Thymus (tissue), 11 donors: ENCODE measurements around the gene LRMDA. TPM values are rescaled to one million over a fixed set of nuclear protein-coding genes. Genes with fewer than 3 reads are reported as not detected.

Experiments used
- DNase-seq, 9 donors: peaks; one replicate each; pipeline ENCODE4 v3.0.0-alpha.2; 2013; ENCODE audit warnings: low spot score in 9 of 9, low read depth in 6 of 9, missing footprints in 1 of 9
- H3K27ac ChIP-seq, 2 donors: one replicate each; pipeline ENCODE4 v1.5.1; 2013; ENCODE audit warnings: control low read depth in 1 of 2, low read depth in 1 of 2, low read length in 1 of 2, mild to moderate bottlenecking in 1 of 2, moderate library complexity in 1 of 2
- H3K27me3 ChIP-seq, 2 donors: one replicate each; pipeline ENCODE4 v1.5.1; 2013; ENCODE audit warnings: low read length in 1 of 2; ENCODE audit not compliant: control insufficient read depth in 2 of 2, insufficient read depth in 1 of 2
- H3K36me3 ChIP-seq, 2 donors: one replicate each; pipeline ENCODE4 v1.5.1; 2013; ENCODE audit warnings: low read length in 1 of 2, mild to moderate bottlenecking in 1 of 2, moderate library complexity in 1 of 2; ENCODE audit not compliant: control insufficient read depth in 2 of 2, insufficient read depth in 2 of 2
- H3K4me1 ChIP-seq, 2 donors: one replicate each; pipeline ENCODE4 v1.5.1; 2013; ENCODE audit warnings: low read length in 2 of 2; ENCODE audit not compliant: control insufficient read depth in 2 of 2, insufficient read depth in 2 of 2
- H3K4me3 ChIP-seq, 2 donors: one replicate each; pipeline ENCODE4 v1.5.1; 2013; ENCODE audit warnings: low read length in 2 of 2, control low read depth in 1 of 2, mild to moderate bottlenecking in 1 of 2
- H3K9me3 ChIP-seq, 2 donors: one replicate each; pipeline ENCODE4 v1.5.1; 2013; ENCODE audit warnings: low read length in 1 of 2, mild to moderate bottlenecking in 1 of 2; ENCODE audit not compliant: control insufficient read depth in 2 of 2, insufficient read depth in 1 of 2
- WGBS: extraction: QIAGEN DNeasy Blood & Tissue Kit; methylation state at CpG from one replicate; pipeline ENCODE4 v1.1.7; 2013; 5-methylcytosine and 5-hydroxymethylcytosine counted together
- polyA plus RNA-seq: library from polyadenylated mRNA; stranded (reverse); fragments of 200-250 nt; gene quantifications from one replicate; pipeline ENCODE4 v1.2.3, GENCODE V29; 2013
- total RNA-seq: library from RNA; stranded (reverse); fragments of 120-200 nt; gene quantifications from one replicate; pipeline ENCODE4 v1.2.4, GENCODE V29; 2013
- donor health status: healthy.

The LRMDA gene
- total and polyA plus RNA-seq, 2 donors: 2.5 to 4.6 TPM

GRCh38 chr10:76382381-76382851, 951.0 kb downstream of the LRMDA start:
- no peak overlapping the region for H3K27ac ChIP-seq
- H3K27me3 ChIP-seq: no peaks in the 10 kb centered on the region
- WGBS: 84% methylated on average over 2 of the region's 2 CpGs
- H3K9me3 ChIP-seq: no peaks in the 10 kb centered on the region
- DNase-seq: no peak
- no peaks in the 10 kb centered on the region for H3K4me1 ChIP-seq
- no peak overlapping the region for H3K4me3 ChIP-seq
- H3K36me3 ChIP-seq: no peaks in the 10 kb centered on the region

DNA sequence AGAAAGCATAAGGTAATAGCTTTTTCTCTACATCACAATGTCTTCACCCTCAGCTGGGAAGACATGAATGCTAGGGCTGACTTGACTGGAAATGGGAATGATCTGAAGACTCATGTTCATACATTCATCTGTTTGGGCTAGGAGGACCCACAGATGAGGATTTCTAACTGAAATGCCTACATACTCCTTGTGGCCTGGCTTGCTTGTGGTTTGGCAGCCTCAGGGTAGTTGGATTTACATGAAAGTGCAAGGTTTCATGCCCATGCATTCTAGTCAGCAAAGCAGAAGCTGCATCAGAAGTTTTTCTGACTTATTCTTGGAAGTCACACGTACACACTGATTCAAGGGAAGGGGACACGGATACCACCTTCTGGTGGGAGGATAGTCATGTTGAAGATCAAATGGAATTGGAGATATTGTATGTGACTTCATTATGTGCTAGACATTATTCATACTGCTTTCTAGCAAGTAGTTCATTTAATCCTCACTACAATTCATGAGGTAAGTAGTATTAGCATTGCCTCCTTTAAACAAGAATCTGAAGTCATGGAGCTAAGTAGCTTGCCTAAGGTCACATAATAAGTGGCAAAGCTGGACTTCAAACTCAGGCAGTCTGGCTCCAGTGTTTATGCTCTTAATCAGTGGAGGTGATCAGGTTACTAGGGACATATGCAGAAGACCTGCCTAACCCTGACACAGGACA, 957.0 kb downstream of the LRMDA start:
- 95% methylated on average over 2 of the region's 2 CpGs for WGBS
- Histone ChIP-seq H3K4me3 (no peak overlapping the region), H3K27me3 (no peaks in the 10 kb centered on the region), H3K9me3 (no peaks in the 10 kb centered on the region), H3K36me3 (no peaks in the 10 kb centered on the region), H3K4me1 (no peaks in the 10 kb centered on the region), H3K27ac (no peak overlapping the region)
- DNase-seq: no peak

GRCh38 chr10:76393875-76394706, 962.7 kb downstream of the LRMDA start:
- Histone ChIP-seq H3K27ac (no peak overlapping the region), H3K36me3 (no peaks in the 10 kb centered on the region), H3K27me3 (no peaks in the 10 kb centered on the region), H3K4me1 (no peaks in the 10 kb centered on the region), H3K4me3 (no peak overlapping the region), H3K9me3 (no peaks in the 10 kb centered on the region)
- 95% methylated on average over 3 of the region's 3 CpGs for WGBS
- DNase-seq: no peak

GRCh38 chr10:76394707-76395042, 963.3 kb downstream of the LRMDA start:
- Histone ChIP-seq H3K36me3 (no peaks in the 10 kb centered on the region), H3K4me3 (no peak overlapping the region), H3K27ac (no peak overlapping the region), H3K27me3 (no peaks in the 10 kb centered on the region), H3K9me3 (no peaks in the 10 kb centered on the region), H3K4me1 (no peaks in the 10 kb centered on the region)
- no peak for DNase-seq

DNA sequence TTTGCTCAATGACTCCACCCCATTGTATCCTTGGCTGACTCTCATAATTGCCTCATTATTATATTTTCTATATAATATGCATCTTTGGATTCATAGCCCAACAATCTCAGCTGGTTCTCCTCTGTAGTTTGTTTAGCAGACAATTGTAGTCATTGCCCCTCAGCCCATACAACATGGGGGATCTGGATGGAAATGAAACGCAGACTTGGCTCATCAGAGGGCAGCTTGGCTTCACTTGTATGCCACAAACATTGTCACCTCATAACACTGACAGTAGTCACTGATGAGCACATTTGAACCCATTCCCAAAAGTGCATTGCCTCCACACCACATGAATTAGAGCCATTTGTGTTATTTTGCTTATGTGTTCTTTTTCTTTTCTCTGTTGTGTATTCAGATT, 963.8 kb downstream of the LRMDA start:
- no peaks in the 10 kb centered on the region for H3K36me3 ChIP-seq

GRCh38 chr10:76396134-76396533, 964.7 kb downstream of the LRMDA start:
- Histone ChIP-seq H3K27ac (no peak overlapping the region), H3K4me3 (no peak overlapping the region), H3K4me1 (no peaks in the 10 kb centered on the region), H3K36me3 (no peaks in the 10 kb centered on the region), H3K9me3 (no peaks in the 10 kb centered on the region), H3K27me3 (no peaks in the 10 kb centered on the region)
- no peak for DNase-seq
- WGBS: 74% methylated on average over 6 of the region's 6 CpGs

More for the DNA sequence above, 963.8 kb downstream of the LRMDA start:
- 99% methylated on average over 1 of the region's 1 CpG for WGBS
- no peaks in the 10 kb centered on the region for H3K27me3 ChIP-seq
- H3K4me3 ChIP-seq: no peak overlapping the region
- no peak for DNase-seq
- no peak overlapping the region for H3K27ac ChIP-seq
- no peaks in the 10 kb centered on the region for H3K9me3 ChIP-seq
- no peaks in the 10 kb centered on the region for H3K4me1 ChIP-seq

- Histone ChIP-seq H3K36me3 (no peaks in the 10 kb centered on the region), H3K9me3 (no peaks in the 10 kb centered on the region), H3K27ac (no peak overlapping the region), H3K27me3 (no peaks in the 10 kb centered on the region), H3K4me1 (no peaks in the 10 kb centered on the region), H3K4me3 (no peak overlapping the region)
- WGBS: 91% methylated on average over 13 of the region's 13 CpGs
- DNase-seq: no peak
Observed at GRCh38 chr10:76397181-76398042, 966.0 kb downstream of the LRMDA start.

DNA sequence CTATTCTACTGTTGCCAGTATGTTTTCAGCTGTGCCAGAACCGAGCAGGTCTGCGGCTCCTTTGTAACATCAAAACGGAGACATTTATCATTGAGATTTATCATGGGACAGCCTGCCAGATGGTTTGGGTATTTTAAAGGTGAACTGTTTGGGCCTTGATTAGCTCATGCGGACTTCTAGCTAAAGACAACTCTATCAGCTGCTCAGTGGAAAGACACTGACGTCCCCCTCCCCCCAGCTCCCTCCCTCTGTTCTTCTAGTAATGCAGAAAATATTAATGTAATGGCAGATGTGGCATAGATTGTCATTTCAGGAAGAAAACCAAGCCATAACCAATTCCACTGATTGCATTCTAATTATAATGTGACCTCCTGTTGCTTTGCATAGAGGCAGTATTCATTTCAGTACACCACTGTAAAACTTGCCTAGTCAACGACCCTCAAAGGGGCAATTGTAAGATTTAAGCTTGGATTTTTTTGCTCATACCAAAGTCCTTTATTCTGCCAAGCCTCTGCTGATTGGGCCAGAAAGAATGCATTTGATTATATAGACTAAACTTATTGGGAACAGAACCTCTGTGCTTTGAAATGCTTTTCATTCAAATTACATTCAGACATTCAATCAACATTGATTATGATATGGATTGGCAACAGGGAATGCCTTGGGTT, 966.8 kb downstream of the LRMDA start:
- 82% methylated on average over 6 of the region's 6 CpGs for WGBS

More for the DNA sequence above, 966.8 kb downstream of the LRMDA start:
- no peaks in the 10 kb centered on the region for H3K27me3 ChIP-seq
- DNase-seq: no peak
- no peak overlapping the region for H3K27ac ChIP-seq
- no peaks in the 10 kb centered on the region for H3K4me1 ChIP-seq
- no peaks in the 10 kb centered on the region for H3K9me3 ChIP-seq
- no peaks in the 10 kb centered on the region for H3K36me3 ChIP-seq
- H3K4me3 ChIP-seq: no peak overlapping the region
